Measurements from ENCODE around the gene PPY.

PPY gene

DNA sequence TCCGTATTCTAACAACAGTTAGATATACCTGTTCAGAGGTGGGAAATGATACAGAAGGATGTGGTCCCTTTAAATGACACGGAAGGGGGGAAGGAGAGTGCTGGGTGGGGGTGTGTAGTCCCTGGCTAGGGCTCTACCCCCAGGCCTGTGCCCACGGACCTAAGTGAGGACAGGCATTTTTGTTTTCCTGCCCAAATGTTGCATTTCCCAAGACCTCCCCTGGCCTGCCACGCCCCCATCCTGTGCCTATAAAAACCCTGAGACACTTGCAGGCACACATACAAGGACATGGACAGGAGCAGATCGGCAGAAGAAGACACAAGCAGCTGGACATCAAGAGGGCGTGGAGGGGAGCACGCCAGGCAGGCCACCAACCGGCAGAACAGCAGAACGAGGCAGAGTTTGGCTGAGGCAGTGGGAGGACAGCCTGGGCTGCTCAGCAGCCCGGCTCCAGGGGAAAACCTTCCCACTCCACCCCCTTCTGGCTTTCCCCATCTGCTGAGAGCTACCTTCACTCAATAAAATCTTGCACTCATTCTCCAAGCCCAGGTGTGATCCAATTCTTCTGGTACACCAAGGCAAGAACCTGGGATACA lies 21.7 kb downstream of the PPY start:
- H3K4me1 ChIP-seq (ENCODE audit: control insufficient read depth, insufficient read depth, low read length), result no peaks in the 10 kb centered on the region
- no peak overlapping the region for H3K9ac ChIP-seq (ENCODE audit: low read length)
- H3K4me3 ChIP-seq (ENCODE audit: low read length), result no peak overlapping the region
- no peak overlapping the region for H3K27ac ChIP-seq (ENCODE audit: low read depth, low read length)
- no peaks in the 10 kb centered on the region for H3K36me3 ChIP-seq (ENCODE audit: control insufficient read depth, insufficient read depth, low read length)
- peaks cover 2% of the 10 kb centered on the region for H3K27me3 ChIP-seq (ENCODE audit: control insufficient read depth, insufficient read depth, low read length)

DNA sequence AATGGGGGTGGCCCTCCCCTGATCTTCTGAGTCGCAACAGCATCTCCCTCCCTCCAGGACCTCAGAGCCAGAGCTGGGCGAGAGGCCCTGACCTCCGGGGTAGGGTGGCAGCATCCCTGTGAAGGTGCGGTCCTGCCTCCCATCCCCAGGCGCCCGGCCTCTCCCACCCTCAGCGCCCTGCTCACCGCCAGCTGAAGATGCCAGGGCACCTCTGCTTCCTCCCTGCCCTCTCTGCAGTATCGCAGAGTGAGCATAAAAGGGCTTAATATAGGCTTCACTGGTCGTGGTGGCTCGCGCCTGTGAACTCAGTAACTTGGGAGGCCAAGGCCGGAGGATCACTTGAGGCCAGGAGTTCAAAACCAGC lies 24.3 kb downstream of the PPY start:
- H3K27ac ChIP-seq (ENCODE audit: low read depth, low read length), result no peak overlapping the region
- H3K36me3 ChIP-seq (ENCODE audit: control insufficient read depth, insufficient read depth, low read length), result no peaks in the 10 kb centered on the region
- no peak overlapping the region for H3K4me3 ChIP-seq (ENCODE audit: low read length)
- no peak overlapping the region for H3K9ac ChIP-seq (ENCODE audit: low read length)
- H3K27me3 ChIP-seq (ENCODE audit: control insufficient read depth, insufficient read depth, low read length), result peaks cover 2% of the 10 kb centered on the region
- no peaks in the 10 kb centered on the region for H3K4me1 ChIP-seq (ENCODE audit: control insufficient read depth, insufficient read depth, low read length)

DNA sequence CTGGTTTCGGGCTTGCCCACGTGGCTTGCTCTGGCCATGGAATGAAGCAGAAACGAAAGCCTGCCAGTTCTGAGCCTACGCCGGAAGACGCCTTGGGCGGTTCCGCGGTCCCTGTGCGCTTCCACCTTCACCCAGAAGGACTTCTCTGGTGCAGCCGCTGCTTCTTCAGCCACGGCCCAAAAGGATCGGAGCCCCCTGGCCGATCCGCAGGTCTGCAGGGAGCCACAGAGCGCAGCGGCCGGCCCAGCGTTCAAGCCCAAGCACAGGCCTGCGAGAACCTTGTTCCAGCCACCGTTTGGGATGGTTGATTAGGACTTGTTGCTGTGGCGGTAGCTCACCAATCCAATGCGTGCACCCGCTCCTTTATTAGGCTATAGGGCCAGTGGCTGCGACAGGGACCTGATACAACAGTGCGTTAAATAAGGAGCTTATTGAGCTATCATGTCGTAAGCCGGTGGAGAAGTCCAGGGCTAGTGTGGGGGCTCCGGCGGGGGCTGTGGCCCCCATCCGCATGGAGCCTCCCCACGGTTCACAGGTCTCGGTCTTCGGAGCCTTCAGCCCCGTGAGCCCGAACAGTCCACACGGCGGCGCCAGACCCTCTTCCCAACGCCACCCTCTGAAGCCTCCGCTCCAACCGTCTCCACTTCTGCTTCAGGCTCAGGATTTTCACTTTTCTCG lies 24.8 kb downstream of the PPY start:
- H3K4me1 ChIP-seq (ENCODE audit: control insufficient read depth, insufficient read depth, low read length), result no peaks in the 10 kb centered on the region
- peaks cover under 1% of the 10 kb centered on the region for H3K27me3 ChIP-seq (ENCODE audit: control insufficient read depth, insufficient read depth, low read length)
- H3K4me3 ChIP-seq (ENCODE audit: low read length), result peak overlapping the region; percentile 42
- H3K27ac ChIP-seq (ENCODE audit: low read depth, low read length), result no peak overlapping the region
- no peak overlapping the region for H3K9ac ChIP-seq (ENCODE audit: low read length)
- no peaks in the 10 kb centered on the region for H3K36me3 ChIP-seq (ENCODE audit: control insufficient read depth, insufficient read depth, low read length)

DNA sequence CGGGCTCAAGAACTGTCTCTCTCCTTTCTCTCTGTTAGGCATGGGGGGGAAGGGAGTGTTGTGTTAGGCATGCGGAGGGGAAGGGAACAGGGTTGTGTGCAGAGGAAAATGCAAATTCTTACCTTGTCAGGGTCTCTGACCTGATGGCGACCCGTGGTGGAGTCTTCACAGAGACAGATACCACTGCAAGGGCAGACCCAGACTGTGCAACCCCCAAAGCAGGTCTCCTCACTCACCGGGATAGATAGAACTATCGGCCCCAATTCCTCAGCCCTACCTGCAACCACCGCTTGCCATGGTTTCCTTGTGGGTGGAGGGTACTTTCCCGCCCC lies 25.3 kb downstream of the PPY start:
- H3K36me3 ChIP-seq (ENCODE audit: control insufficient read depth, insufficient read depth, low read length), result no peaks in the 10 kb centered on the region
- H3K4me3 ChIP-seq (ENCODE audit: low read length), result no peak overlapping the region
- no peak overlapping the region for H3K27ac ChIP-seq (ENCODE audit: low read depth, low read length)
- no peaks in the 10 kb centered on the region for H3K4me1 ChIP-seq (ENCODE audit: control insufficient read depth, insufficient read depth, low read length)
- H3K9ac ChIP-seq (ENCODE audit: low read length), result no peak overlapping the region
- no peaks in the 10 kb centered on the region for H3K27me3 ChIP-seq (ENCODE audit: control insufficient read depth, insufficient read depth, low read length)

DNA sequence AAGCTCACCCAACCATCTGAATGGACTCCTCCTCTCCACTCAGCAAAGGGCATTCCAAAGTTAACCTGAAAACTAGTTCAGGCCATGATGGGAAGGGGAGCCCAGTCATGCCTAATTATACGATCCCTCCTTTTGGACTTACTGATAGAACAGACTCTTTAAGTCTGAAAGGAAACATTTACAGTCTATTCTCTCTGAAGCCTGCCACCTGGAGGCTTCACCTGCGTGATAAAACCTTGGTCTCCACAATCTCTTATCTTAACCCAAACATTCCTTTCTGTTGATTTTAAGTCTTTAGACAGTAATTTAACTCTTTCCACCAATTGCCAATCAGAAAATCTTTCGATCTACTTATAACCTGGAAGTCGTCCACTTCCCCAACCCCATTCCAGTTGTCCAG lies 25.9 kb downstream of the PPY start:
- Histone ChIP-seq H3K36me3 (ENCODE audit: control insufficient read depth, insufficient read depth, low read length) (no peaks in the 10 kb centered on the region), H3K4me1 (ENCODE audit: control insufficient read depth, insufficient read depth, low read length) (no peaks in the 10 kb centered on the region), H3K4me3 (ENCODE audit: low read length) (no peak overlapping the region), H3K27ac (ENCODE audit: low read depth, low read length) (no peak overlapping the region), H3K9ac (ENCODE audit: low read length) (no peak overlapping the region), H3K27me3 (ENCODE audit: control insufficient read depth, insufficient read depth, low read length) (no peaks in the 10 kb centered on the region)

DNA sequence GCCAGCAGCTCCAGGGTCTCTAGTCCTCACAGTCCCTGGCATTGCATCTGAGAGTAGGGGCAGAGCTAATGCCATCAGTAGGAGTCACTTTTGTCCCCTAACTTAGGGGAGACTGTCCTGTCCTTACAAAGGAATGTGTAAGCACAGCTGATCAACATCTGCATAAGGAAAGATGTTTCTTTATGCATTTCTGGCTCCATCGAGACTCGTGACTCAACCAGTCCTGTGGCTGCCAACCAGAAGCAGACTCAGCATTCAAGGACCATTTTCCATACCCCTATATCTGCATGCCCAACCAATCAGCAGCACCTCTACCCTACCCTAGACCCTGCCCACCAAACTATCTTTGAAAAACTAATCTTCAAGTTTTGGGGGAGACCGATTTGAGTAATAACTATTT lies 26.7 kb downstream of the PPY start:
- Histone ChIP-seq H3K27ac (ENCODE audit: low read depth, low read length) (no peak overlapping the region), H3K9ac (ENCODE audit: low read length) (no peak overlapping the region), H3K4me1 (ENCODE audit: control insufficient read depth, insufficient read depth, low read length) (no peaks in the 10 kb centered on the region), H3K27me3 (ENCODE audit: control insufficient read depth, insufficient read depth, low read length) (no peaks in the 10 kb centered on the region), H3K4me3 (ENCODE audit: low read length) (no peak overlapping the region), H3K36me3 (ENCODE audit: control insufficient read depth, insufficient read depth, low read length) (no peaks in the 10 kb centered on the region)

DNA sequence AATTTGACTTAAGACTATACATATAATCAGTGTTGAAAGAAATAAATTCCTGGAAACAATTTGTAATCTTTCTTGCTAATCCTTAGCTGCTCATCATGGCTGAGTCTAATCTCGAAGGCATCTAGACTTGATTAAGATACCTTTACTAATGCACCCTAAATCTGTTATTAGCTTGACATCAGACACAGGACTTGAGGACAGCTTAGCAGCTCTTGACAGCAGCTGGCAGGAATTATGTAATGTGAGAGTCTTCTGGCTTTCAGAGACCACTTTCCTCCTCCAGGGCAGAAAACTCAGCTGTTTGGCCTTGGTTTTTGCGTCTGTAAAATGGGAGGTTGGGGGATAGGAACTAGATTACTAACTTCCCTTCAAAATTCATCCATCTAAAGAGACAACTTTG lies 27.8 kb downstream of the PPY start:
- Histone ChIP-seq H3K4me3 (ENCODE audit: low read length) (no peak overlapping the region), H3K9ac (ENCODE audit: low read length) (no peak overlapping the region), H3K4me1 (ENCODE audit: control insufficient read depth, insufficient read depth, low read length) (no peaks in the 10 kb centered on the region), H3K36me3 (ENCODE audit: control insufficient read depth, insufficient read depth, low read length) (no peaks in the 10 kb centered on the region), H3K27ac (ENCODE audit: low read depth, low read length) (no peak overlapping the region), H3K27me3 (ENCODE audit: control insufficient read depth, insufficient read depth, low read length) (peaks cover 2% of the 10 kb centered on the region)

DNA sequence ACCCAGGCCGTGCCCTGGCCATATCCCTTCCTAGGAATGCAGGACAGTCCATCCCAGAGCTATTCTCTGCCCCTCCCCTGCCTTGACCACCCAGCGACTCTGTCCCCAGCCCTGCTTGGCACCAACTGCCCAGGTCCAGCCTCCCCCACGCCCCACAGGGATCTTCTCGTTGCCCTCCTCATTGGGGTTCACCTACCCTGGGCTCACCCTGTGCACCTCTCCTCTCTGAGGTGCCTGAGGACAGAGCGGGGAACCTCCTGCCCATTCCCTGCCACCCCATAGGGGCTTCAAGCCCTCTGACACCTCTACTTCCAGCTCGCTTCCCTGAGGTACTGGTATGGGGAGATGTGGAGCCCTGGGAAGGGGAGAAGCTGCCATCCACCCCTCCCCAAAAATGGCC lies 28.7 kb downstream of the PPY start:
- no peak overlapping the region for H3K27ac ChIP-seq (ENCODE audit: low read depth, low read length)
- H3K9ac ChIP-seq (ENCODE audit: low read length), result no peak overlapping the region
- H3K36me3 ChIP-seq (ENCODE audit: control insufficient read depth, insufficient read depth, low read length), result no peaks in the 10 kb centered on the region
- no peak overlapping the region for H3K4me3 ChIP-seq (ENCODE audit: low read length)
- H3K27me3 ChIP-seq (ENCODE audit: control insufficient read depth, insufficient read depth, low read length), result peaks cover 2% of the 10 kb centered on the region
- H3K4me1 ChIP-seq (ENCODE audit: control insufficient read depth, insufficient read depth, low read length), result no peaks in the 10 kb centered on the region

DNA sequence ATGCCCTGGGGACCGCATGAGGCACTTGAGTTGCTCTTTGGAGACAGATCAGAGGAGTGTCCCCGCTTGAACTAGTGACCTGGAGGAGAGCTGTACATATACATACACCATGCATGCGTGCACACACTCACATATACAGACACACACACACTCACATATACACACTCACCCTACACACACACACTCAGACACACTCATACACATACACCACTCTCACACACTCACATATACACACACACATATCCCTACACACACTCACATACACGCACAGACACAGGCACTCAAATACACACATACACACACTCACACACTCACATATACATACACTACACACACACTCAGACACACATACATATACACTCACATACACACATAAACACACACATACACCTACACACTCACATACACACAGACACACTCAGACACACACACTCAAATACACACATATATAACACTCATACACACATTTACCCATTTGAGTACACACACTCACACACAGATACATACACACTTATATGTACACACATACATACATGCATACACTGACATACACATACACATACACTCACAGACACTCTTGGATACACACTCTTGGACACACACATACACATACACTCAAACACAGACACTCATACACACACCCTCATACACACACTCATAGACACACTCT lies 29.5 kb downstream of the PPY start:
- Histone ChIP-seq H3K4me3 (ENCODE audit: low read length) (no peak overlapping the region), H3K27ac (ENCODE audit: low read depth, low read length) (no peak overlapping the region), H3K27me3 (ENCODE audit: control insufficient read depth, insufficient read depth, low read length) (peaks cover 2% of the 10 kb centered on the region), H3K4me1 (ENCODE audit: control insufficient read depth, insufficient read depth, low read length) (no peaks in the 10 kb centered on the region), H3K36me3 (ENCODE audit: control insufficient read depth, insufficient read depth, low read length) (no peaks in the 10 kb centered on the region), H3K9ac (ENCODE audit: low read length) (no peak overlapping the region)

DNA sequence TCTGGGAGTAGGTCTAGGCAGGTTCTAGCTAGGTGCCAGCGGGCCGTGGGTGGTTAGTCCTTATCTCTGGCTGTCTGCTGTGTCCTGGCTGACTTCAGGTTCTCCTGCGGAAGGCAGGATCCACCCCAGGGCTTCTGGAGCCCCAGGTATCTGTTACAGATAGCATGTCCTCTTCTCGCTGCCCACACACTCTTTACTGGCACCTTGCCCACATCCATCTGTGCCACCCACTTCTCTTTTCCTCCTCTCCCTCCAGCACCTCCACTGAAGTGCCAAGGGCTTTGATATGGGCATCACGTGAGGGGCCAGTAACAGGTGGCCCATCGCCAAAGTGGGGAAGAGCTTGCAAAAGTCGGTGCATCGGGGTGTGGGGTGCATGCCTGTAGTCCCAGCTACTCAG lies 30.4 kb downstream of the PPY start:
- H3K9ac ChIP-seq (ENCODE audit: low read length), result no peak overlapping the region
- peaks cover 4% of the 10 kb centered on the region for H3K27me3 ChIP-seq (ENCODE audit: control insufficient read depth, insufficient read depth, low read length)
- no peaks in the 10 kb centered on the region for H3K36me3 ChIP-seq (ENCODE audit: control insufficient read depth, insufficient read depth, low read length)
- no peaks in the 10 kb centered on the region for H3K4me1 ChIP-seq (ENCODE audit: control insufficient read depth, insufficient read depth, low read length)
- no peak overlapping the region for H3K27ac ChIP-seq (ENCODE audit: low read depth, low read length)
- H3K4me3 ChIP-seq (ENCODE audit: low read length), result no peak overlapping the region

DNA sequence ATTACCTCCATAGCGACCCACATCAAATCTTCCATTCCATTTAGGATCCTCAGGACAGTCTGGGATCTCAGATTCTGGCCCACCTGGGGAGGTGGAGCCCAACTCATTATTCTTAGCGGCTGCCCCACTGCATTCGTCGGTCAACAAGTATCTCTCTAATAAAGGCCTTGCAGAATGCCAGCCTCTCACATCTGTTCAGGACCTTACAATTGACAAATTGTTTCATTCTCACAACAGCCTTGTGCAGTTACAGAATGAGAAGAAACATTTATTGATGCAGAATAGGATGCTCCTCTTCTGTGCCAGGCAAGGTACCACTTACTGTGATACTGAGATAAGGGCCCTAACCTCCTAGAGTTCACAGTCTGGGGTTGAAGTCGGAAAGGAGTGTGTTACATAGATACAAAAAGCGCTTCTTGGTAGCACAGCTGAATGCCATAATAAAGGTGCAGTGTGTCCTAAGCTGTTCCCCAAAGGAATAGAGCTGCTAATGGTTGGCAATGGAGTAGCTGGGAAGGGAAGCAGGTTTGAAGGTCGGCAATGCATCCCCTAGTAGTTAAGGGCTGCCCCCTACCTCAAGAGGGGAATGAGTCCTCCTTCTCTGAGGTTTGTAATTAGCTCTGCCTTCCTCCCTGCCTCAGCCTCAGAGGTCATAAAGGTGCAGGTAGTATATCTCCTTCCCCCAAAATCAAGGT lies 32.6 kb downstream of the PPY start:
- Histone ChIP-seq H3K27ac (ENCODE audit: low read depth, low read length) (no peak overlapping the region), H3K4me1 (ENCODE audit: control insufficient read depth, insufficient read depth, low read length) (peaks cover 5% of the 10 kb centered on the region), H3K36me3 (ENCODE audit: control insufficient read depth, insufficient read depth, low read length) (no peaks in the 10 kb centered on the region), H3K9ac (ENCODE audit: low read length) (no peak overlapping the region), H3K4me3 (ENCODE audit: low read length) (no peak overlapping the region), H3K27me3 (ENCODE audit: control insufficient read depth, insufficient read depth, low read length) (peaks cover 8% of the 10 kb centered on the region)

DNA sequence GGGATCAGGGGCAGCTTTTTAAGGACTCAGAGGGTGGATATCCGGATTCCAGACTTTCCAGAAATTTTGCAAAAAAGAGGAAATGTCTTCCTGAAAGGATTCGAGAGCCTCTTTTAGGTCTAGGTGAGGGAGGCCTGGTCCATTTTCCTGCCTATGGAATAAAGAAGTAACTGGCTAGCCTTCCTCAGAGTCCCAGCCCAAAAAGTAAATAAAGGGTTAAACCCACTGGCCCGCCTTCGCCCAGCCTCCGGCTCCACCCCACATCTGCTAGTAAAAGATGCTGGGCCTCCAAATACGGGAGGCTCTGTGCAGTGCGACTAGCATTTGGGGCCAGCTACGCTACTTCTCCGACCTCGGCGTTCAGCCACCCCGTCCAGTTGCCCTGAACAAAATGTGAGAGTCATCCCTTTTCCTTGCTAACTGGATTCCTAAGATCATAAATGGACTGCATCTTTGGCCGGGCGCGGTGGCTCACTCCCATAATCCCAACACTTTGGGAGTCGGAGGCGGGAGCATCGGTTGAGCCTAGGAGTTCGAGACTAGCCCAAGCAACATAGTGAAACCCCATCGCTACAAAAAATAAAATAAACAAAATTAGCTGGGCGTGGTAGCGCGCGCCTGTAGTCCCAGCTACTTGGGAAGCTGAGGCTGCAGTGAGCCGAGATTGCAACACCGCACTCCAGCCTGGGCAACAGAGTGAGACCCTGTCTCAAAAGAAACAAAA lies 34.1 kb downstream of the PPY start:
- Histone ChIP-seq H3K4me3 (ENCODE audit: low read length) (peak overlapping the region; percentile 71), H3K9ac (ENCODE audit: low read length) (no peak overlapping the region), H3K36me3 (ENCODE audit: control insufficient read depth, insufficient read depth, low read length) (no peaks in the 10 kb centered on the region), H3K27ac (ENCODE audit: low read depth, low read length) (peak overlapping the region; percentile 97), H3K27me3 (ENCODE audit: control insufficient read depth, insufficient read depth, low read length) (peaks cover 8% of the 10 kb centered on the region), H3K4me1 (ENCODE audit: control insufficient read depth, insufficient read depth, low read length) (peaks cover 5% of the 10 kb centered on the region)
